HG02973 (cell line): ENCODE data around the gene CLNS1A.
"Not testable (repeated sequence)": the region's sequence is repeated elsewhere in the genome, so short reads cannot be mapped to it uniquely, and the experiment has no call there.

Source experiments
- ATAC-seq: cut with Tn5 transposase; IDR thresholded peaks from one replicate; pipeline ENCODE4 v1.9.1; 2021; ENCODE audit warnings: moderate library complexity; ENCODE audit not compliant: unreplicated experiment

Gene CLNS1A

DNA sequence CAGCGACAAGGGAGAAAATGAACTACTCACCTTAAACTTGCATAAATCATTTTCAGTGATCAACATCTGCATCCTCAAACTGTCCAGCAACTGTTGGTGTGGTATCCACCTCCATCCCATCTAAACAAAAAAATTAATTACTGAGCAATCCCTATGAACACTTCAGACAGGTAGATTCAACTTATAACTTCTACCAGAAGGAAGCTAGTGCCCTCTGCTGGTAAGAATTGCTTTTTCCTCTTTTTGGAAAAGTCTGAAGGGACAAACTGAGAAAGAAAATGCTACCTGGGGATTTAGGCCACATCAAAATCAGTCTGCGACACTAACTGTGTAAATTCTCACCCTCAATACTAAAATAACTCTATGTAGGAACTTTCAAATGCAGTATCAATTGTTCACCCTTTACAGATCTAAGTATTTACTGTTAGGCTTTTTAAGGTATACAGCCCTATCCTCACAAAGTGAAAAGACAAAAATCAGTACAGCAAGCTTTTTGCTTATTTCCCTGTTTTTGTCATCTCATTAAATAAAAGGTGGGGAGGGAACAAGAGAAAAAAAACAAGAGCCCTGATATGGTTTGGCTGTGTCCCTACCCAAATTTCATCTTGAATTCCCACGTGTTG lies 17.9 kb downstream of the CLNS1A start:
- no peak for ATAC-seq

DNA sequence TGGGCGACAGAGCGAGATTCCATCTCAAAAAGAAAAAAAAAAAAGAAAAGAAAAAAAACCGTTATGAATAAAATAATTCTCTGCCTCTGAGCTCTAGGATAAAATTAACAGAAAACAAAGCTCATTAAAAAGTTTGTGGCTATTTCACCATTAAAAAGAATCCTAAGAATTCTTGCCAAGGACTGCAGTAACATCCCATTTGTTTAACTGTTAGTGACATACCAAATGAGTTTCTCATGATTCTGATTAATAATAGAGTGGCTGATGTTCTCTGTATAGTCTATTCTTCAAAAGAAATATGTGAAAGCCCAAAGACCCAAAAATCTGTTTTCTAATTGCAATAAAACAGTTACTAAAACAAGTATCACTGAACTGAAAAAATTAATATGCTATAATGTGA lies 19.7 kb downstream of the CLNS1A start:
- no peak for ATAC-seq

GRCh38 chr11:77611921-77612320 lies 25.7 kb downstream of the CLNS1A start:
- no peak for ATAC-seq

- no peak for ATAC-seq
Measured at GRCh38 chr11:77609234-77609633, 28.4 kb downstream of the CLNS1A start.

DNA sequence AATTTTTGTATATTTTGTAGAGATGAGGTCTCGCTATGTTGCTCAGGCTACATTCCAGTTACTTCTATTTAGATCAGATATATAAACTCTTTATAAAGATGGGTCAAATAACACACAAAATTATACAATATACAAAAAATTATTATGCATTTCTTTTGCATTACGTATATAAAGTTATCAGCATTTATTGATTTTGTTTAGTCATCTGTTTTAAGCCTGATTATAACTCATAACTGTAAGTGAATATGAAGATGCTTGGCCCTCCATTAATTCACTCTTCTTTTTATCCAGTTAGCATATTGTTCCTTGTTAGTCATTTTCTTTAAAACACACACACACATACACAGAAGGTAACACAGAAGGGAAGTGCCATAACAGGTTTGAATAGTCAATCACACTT lies 33.3 kb downstream of the CLNS1A start:
- no peak for ATAC-seq

GRCh38 chr11:77602381-77603088 lies 35.1 kb downstream of the CLNS1A start:
- ATAC-seq = no peak

DNA sequence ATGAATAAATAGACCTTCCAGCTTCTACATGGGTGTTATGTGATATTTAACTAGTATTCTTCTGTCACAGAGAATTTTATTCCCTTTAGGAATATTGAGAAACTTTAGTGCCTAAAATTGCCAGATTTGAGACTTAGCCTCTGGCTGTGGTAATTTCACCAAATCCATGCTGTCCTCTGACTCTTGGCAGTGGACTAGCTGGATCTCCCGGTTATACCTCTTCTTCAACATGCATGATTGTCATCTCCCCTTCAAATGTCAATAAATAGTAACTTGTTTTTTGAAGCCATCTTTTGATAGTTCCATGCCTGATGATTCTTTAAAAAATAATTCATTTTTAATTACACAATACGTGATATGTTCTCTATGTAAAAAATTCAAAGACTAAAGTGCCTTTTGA lies 39.4 kb downstream of the CLNS1A start:
- no peak for ATAC-seq

DNA sequence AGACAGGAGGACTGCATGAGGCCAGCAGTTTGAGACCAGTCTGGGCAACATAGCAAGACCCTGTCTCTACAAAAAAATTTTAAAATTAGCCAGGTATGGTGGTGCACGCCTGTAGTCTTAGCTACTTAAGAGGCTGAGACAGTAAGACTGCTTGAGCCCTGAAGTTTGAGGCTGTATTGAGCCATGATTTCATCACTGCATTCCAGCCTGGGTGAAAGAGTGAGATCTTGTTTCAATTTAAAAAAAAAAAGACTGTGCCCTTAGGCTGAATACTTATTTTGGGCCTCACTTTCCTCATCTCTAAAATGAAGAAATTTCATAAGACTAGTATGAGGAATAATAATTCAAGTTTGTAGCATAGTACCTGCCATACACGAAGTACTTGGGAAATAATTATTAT lies 41.0 kb downstream of the CLNS1A start:
- ATAC-seq = no peak

GRCh38 chr11:77593883-77594282 lies 43.7 kb downstream of the CLNS1A start:
- ATAC-seq = no peak

DNA sequence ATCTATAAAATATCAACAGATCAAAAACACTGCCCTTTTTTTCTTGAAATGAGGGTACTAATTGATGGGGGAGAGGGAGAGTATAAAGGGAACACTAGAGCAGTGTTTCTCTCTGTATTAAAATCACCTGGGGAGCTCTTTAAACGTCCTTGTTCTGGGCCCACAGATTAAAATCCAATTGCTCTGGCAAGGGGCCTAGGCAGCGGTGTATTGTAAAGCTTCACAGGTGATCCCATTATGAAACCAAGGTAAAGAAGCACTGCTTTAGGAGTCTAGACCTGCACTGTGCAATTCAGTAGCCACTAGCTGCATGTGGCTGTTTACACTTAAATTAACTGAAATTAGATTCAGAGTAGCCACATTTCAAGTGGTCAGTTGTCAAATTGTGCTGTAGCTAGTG lies 44.9 kb downstream of the CLNS1A start:
- no peak for ATAC-seq

DNA sequence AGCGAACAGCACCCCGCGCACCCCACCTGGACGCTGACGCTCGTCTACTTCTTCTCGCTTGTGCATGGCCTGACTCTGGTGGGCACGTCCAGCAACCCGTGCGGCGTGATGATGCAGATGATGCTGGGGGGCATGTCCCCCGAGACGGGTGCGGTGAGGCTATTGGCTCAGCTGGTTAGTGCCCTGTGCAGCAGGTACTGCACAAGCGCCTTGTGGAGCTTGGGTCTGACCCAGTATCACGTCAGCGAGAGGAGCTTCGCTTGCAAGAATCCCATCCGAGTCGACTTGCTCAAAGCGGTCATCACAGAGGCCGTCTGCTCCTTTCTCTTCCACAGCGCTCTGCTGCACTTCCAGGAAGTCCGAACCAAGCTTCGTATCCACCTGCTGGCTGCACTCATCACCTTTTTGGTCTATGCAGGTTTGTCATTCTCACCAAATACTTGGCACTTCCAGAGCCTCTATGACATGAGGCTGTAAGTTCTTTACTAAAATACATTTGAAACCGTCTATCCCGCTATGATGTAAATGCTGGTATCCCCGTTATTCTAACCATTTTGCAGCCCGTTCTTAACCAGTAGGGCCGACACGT lies 47.3 kb downstream of the CLNS1A start:
- ATAC-seq = peak; percentile 16

DNA sequence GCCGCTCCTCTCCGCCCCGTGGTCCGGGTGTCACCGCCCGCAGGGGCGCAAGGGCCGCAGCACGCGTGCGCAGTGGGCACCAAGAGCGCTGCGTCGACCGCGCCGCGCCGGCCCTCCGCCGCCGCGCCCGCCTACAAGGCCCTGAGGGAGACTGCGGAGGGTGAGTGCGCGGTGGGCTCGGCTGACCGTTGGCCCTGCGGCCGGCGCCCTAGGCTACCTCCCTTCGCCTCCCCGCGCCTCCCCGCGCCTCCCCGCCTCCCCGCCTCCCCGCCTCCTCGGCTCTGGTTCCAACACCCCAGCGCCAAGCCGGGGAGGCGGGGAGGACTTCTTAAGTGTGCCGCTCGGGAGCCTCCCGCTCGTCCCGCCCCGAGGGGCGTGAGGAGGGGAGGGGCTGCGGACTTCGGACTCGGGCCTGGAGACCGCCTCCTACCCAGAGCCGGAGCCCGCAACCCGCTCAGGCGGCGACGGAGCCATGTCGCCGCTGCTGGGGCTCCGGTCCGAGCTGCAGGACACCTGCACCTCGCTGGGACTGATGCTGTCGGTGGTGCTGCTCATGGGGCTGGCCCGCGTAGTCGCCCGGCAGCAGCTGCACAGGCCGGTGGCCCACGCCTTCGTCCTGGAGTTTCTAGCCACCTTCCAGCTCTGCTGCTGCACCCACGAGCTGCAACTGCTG lies 47.9 kb downstream of the CLNS1A start, which contains the start of gene AQP11:
Gene AQP11 (plus strand): TSS at position 433 of the 673 bp plus-strand sequence. CDS start 40 bp downstream, at position 473.
- ATAC-seq = peak; percentile 75

GRCh38 chr11:77589181-77589520 lies 48.4 kb downstream of the CLNS1A start:
- ATAC-seq = peak; percentile 9

DNA sequence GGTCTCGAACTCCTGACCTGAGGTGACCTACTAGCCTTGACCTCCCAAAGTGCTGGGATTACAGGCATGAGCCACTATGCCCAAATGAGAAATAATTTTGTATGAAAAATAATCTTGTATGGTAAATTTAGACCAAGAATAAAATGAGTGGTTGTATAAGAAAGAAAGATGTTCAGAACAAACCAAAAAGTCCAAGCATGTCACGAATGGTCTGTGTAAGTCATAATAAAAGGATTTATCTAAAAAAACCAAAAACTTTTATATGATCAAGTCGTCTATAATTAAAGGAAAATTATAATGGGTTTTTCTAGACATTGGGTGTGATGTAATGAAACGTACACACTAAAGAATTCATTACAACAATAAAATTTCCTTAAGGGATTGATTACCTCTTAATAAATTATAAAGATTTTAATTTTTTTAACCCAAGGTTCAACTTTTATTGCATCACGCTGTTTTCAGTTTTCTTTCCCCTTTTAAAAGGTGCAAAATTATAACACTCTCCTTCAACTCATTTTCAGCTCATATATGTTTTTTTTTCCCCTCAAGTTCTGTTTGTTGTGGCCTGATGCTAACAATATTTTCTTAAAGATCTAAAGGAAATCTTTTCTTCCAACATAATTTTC lies 56.8 kb downstream of the CLNS1A start:
- no peak for ATAC-seq

- ATAC-seq = not testable (repeated sequence)
Measured at GRCh38 chr11:77575428-77575827, 62.2 kb downstream of the CLNS1A start.

GRCh38 chr11:77570896-77571295 lies 66.7 kb downstream of the CLNS1A start:
- not testable (repeated sequence) for ATAC-seq

DNA sequence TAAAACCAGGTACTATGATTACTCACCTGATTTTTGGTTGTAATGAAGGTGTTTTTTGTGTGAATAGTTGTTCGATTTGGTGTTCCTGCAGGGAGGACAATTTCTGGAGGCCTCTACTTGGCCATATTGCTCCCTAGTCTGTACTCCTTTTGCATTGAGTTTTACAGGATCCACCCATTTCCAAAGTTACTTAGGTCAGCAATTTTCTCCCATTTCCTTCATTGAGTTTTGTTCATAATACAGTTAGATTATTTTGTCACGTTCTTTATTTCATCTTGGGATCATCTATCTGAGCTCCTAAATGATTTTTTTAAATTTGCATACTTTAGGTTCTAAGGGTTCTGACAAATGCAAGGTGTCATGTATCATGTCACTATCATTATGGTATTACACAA lies 67.9 kb downstream of the CLNS1A start:
- no peak for ATAC-seq

- no peak for ATAC-seq
Measured at GRCh38 chr11:77568916-77569675, 68.5 kb downstream of the CLNS1A start.

- ATAC-seq = no peak
Measured at GRCh38 chr11:77568306-77568705, 69.3 kb downstream of the CLNS1A start.
